ENCODE data around the gene RAB36.

RAB36 gene

GRCh38 chr22:23184764-23185113, 39.5 kb downstream of the RAB36 start:
- no peak for DNase-seq

- DNase-seq = no peak
These were observed 41.9 kb downstream of the RAB36 start for GRCh38 chr22:23187211-23187610.

GRCh38 chr22:23187871-23188700, 42.8 kb downstream of the RAB36 start:
- DNase-seq = no peak

GRCh38 chr22:23190526-23190925, 45.2 kb downstream of the RAB36 start:
- no peak for DNase-seq

DNA sequence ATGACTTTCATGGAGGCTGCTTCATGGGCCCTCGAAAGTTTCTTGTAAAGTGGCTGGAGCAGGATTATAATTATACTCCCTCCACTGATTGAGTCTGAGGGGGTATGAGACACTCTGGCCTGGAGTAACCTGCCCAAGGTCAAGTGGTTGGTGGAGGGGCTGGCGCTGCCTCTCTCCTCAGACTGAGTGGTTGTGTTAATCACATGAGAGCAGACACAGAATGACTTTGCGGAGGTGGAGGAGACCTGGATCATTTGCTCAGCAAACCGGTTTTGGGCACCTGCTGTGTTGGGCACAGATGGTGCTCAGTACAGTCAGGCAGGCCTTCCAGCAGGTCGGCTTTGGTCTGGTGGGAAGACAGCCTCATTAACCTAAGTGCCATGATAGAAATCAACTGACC, 46.9 kb downstream of the RAB36 start:
- DNase-seq = no peak

DNA sequence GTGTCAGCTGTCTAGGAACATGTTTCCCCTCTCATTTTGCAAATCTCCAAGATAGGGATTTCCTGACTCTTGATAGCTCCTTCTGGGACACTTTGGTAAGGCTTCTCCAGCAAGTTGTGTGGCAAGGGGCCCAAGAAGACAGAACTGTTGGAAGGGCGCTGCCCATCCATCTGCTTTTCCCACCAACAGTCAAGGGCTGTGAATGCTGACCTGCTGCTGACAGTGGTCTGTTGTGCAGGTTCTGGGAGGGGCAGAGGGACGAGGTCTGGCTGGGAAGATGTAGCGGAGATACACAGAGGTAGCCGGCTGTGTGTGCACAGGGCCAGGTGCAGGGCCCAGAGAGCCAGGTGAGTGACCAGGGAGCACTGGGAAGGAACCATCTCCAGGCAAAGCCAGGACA, 47.3 kb downstream of the RAB36 start:
- no peak for DNase-seq

DNA sequence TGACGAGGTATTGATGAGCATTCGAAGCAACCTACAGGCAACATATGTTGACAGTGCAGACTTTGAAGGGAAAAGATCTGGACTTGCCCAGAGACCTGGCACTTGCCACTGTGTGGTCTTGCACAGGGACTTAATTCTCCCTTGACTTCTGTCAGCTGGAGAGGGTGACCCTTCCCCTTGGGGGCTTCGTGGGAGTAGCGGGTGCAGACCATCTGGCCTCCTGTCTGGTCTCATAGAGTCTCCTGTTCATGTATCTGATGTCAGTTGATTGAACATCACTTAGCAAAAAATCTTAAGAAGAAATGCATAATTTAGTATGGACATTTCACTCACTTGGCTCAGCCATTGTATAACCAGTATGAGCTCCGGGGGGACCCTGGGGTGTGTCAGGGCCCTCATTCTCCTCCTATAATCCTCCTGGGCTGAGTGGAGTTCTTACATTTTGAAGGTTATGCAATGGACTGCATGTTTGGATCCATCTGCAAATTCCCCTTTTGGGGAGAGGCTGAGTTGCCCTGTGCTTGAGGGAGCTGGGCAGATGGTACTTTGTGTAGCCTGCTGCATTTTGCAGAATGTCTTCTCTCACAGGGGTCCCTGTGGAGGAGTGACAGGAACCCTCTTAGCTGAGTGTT, 48.0 kb downstream of the RAB36 start:
- DNase-seq = no peak

DNA sequence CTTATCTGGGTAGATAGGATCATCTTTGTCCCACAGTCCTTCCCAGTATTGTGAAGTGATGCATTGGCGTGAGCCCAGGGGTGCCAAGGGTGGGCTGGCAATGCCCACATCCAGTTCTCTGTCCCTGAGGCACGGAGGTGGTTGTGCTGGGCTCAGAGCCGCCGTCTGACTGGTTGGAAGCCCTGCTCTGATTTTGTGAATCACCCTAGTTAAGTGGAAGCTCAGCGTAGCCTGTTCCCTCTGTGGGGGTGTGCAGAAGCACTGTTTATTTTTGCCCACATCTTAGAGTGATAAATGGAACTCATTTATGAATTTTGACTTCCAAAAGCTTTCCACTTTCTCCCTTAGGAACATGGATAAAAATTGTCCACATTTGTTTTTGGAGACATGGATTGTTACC, 48.6 kb downstream of the RAB36 start:
- no peak for DNase-seq

GRCh38 chr22:23196165-23196564, 50.9 kb downstream of the RAB36 start:
- DNase-seq = no peak

DNA sequence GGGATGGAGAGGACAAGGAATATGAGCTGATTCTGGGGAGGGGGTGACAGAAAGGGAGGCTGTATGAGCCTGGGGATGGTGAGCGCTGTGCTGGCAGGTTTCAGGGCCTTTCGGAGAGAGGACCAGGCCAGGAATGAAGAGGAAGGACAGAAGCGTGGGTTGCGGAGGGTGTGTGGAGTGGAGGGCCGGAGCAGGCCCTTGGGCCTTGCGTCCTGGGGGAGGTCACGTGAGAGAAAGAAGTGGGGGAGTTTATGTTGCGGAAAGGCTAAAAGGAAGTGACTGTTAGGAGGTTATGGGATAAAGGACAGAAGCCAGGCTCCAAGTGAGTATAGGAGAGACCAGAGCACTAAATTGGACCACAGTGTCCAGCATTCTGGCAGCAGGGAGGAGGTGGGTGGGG, 52.6 kb downstream of the RAB36 start:
- no peak for DNase-seq

DNA sequence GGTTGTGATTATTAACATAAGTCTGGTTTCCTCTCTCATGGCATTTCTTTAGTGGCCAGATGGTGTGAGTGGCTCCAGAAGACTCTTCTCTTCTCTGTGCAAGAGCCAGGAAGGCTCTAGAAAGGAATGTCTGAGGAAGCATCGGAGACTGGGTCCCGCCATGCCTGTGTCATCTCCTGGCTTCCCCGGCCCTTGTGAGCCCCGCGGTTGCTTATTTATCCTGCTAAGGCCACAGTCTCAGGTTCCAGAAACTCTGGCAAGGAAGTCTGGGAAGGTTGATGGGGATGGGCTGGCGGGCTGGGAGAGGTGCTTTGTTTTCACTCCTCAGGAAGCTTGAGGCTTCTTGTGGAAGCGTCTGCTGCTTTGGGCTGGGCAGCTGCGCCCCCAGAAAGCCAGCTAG, 53.9 kb downstream of the RAB36 start:
- no peak for DNase-seq

- DNase-seq = no peak
These were observed 55.6 kb downstream of the RAB36 start for GRCh38 chr22:23200898-23201297.

GRCh38 chr22:23202812-23203451, 57.7 kb downstream of the RAB36 start:
- DNase-seq = no peak

- DNase-seq = no peak
These were observed 58.3 kb downstream of the RAB36 start for GRCh38 chr22:23203452-23204124.

DNA sequence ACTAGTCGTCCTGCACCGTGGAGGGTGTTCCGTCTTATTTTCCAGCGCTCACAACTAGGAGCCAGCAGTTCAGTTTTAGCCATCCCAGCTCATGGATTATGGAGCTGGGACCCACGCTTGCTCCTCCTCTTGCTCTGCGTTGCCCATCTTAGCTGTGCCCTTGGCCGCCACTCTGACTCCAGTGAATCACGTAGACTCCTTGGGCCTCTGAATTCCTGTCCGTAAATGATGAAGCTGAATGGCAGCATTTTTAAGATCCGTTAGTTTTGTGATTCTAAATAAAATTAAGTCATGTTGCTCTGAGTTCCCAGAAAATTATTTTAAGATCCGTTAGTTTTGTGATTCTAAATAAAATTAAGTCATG, 58.8 kb downstream of the RAB36 start:
- no peak for DNase-seq

- DNase-seq = no peak
These were observed 59.4 kb downstream of the RAB36 start for GRCh38 chr22:23204541-23205157.

- DNase-seq = no peak
These were observed 60.2 kb downstream of the RAB36 start for GRCh38 chr22:23205339-23206049.

- DNase-seq = no peak
These were observed 61.6 kb downstream of the RAB36 start for GRCh38 chr22:23206915-23207314.

DNA sequence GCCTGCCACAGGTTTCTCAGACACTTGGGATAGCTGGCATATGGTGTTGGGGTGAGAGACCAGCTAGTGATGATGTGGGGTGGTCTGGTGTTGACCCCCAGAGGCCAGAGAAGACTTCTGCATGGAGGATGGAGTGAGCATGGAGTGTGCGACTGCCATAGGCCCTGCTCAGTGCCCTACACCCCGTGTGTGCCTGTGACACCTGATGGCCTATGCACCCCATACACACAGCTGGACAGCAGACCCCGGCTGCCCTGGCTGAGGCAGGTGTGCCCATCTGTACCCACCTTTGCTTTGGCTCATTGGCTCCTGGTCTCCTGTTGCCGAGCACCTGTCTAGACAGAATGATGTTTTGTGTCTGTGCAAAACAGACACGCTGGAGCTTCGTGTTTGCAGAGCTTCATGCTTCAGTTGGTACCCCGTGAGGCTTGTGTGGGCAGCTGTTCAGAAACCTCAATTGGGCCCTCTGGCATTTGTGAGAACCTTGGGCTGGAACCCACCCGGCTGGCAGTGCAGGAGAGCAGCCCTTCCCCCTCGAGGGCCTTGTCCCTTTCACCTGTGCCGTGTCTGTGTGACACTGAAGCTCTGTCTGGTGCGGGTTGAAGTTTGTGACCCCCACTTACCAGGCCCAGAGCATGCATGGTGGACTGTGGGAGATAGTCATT, 62.6 kb downstream of the RAB36 start:
- DNase-seq = no peak

DNA sequence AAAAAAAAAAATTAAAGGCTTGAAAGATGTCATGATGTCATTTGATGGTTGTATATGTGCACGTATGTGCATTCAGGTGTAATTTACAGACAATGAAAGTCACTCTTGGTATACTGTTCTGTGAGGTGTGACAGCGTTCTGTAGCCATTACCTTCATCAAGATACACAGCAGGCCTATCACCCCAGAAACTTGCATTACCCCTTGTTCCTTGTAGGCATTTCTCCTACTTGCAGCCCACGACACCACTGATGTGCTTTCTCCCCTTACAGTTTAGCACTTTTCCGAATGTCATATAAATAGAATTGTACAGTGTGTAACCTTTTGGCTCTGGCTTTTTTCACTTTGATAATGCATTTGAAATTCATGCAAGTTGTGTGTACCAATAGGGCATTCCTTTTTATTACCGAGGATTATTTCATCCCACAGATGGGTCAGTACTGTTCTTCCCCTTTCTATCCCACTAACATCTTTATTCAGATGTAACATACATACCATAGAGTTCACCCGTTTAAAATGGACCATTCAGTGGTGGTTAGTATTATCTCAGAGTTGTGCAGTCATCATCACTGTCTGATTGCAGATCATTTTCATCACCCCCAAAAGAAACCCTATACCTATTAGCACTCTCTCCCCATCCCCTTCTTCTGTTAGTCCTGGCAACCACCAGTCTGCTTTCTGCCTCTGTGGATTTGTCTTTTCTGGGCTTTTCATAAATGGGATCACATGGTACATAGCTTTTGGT, 65.3 kb downstream of the RAB36 start:
- no peak for DNase-seq

DNA sequence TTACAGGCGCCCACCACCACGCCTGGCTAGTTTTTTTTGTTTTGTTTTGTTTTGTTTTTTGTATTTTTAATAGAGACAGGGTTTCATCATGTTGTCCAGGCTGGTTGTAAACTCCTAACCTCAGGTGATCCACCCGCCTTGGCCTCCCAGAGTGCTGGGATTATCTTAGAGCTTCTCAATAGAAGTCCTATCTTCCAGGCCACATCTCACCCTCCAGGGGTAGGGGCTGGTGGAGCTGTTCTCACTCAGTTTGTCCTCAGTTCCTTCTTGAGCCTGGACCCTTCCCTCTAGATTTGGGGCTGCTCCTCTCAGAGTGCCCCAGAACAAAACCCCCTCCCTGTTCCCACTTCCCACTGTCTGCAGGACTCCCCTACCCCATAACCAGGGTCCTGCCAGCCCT, 66.3 kb downstream of the RAB36 start:
- no peak for DNase-seq

Measured in NCI-H2081 treated with DMSO at 0.1 percent for 48 hours (cell line).